CD14-positive monocyte (primary cell): ENCODE results near the gene CDK5RAP3. TPM values are rescaled to one million over a fixed set of nuclear protein-coding genes. Genes with fewer than 3 reads are reported as not detected.
A peak's percentile ranks its signal among the peaks of the same experiment; 100 is the strongest.

ENCODE experiments used
- DNase-seq, 3 donors: peaks; one replicate each; pipeline ENCODE4 v3.0.0-alpha.2; 2011 to 2022
- H2AFZ ChIP-seq: 2 replicates; pipeline ENCODE4 v1.6.0; 2012; ENCODE audit warnings: mild to moderate bottlenecking, low read depth, low read length, inconsistent platforms; ENCODE audit not compliant: insufficient read depth, poor library complexity, severe bottlenecking
- H3K27ac ChIP-seq, 2 donors: 1 replicate in 1 of 2; 2 replicates in 1 of 2; pipeline ENCODE4 v1.5.1; 2012 to 2013; ENCODE audit warnings: low read length in 2 of 2, control low read depth in 1 of 2, inconsistent platforms in 1 of 2, low read depth in 1 of 2, mild to moderate bottlenecking in 1 of 2
- H3K27me3 ChIP-seq, 2 donors: one replicate each; pipeline versions ENCODE4 v1.6.0 to v1.6.1; 2011 to 2013; ENCODE audit warnings: low read length in 2 of 2; ENCODE audit not compliant: control insufficient read depth in 2 of 2, insufficient read depth in 2 of 2
- H3K36me3 ChIP-seq, 2 donors: replicated peaks in 1 of 2; 1 replicate in 1 of 2; 2 replicates in 1 of 2; pipeline versions ENCODE4 v1.5.1 to v1.6.1; 2012 to 2013; ENCODE audit warnings: low read length in 2 of 2, control low read depth in 1 of 2, inconsistent platforms in 1 of 2, mild to moderate bottlenecking in 1 of 2; ENCODE audit not compliant: insufficient read depth in 2 of 2, control insufficient read depth in 1 of 2
- H3K4me1 ChIP-seq, 2 donors: 1 replicate in 1 of 2; 2 replicates in 1 of 2; pipeline versions ENCODE4 v1.5.1 to v1.6.1; 2012 to 2013; ENCODE audit warnings: low read length in 2 of 2, control low read depth in 1 of 2, inconsistent platforms in 1 of 2, mild to moderate bottlenecking in 1 of 2, moderate library complexity in 1 of 2; ENCODE audit not compliant: insufficient read depth in 2 of 2, control insufficient read depth in 1 of 2
- H3K4me2 ChIP-seq: replicated peaks from 2 replicates; pipeline ENCODE3; 2012; ENCODE audit warnings: low read length, moderate library complexity, mild to moderate bottlenecking; ENCODE audit not compliant: poor library complexity, severe bottlenecking; ENCODE audit errors: extremely low read depth
- H3K4me3 ChIP-seq, 3 experiments: fragments of 200-600 bp in 1 of 3; sonication (generic) in 1 of 3; replicated peaks in 1 of 3; 1 replicate in 2 of 3; 2 replicates in 1 of 3; pipeline ENCODE4 v1.5.1; 2011 to 2013; ENCODE audit warnings: low read length in 3 of 3, mild to moderate bottlenecking in 3 of 3, control low read depth in 2 of 3, low read depth in 2 of 3, inconsistent platforms in 1 of 3, moderate library complexity in 1 of 3
- H3K79me2 ChIP-seq: 2 replicates; pipeline ENCODE4 v1.6.0; 2012; ENCODE audit warnings: mild to moderate bottlenecking, control low read depth, inconsistent platforms, low read length, moderate library complexity; ENCODE audit not compliant: insufficient read depth
- H3K9ac ChIP-seq: 2 replicates; pipeline ENCODE4 v1.6.0; 2017; ENCODE audit warnings: low read length, mild to moderate bottlenecking; ENCODE audit not compliant: insufficient read depth, poor library complexity, severe bottlenecking
- H3K9me3 ChIP-seq, 2 donors: replicated peaks in 1 of 2; 1 replicate in 1 of 2; 2 replicates in 1 of 2; pipeline versions ENCODE4 v1.5.1 to v1.6.1; 2012 to 2013; ENCODE audit warnings: low read length in 2 of 2, control low read depth in 1 of 2; ENCODE audit not compliant: control insufficient read depth in 1 of 2, insufficient read depth in 1 of 2
- H4K20me1 ChIP-seq: 2 replicates; pipeline ENCODE4 v1.6.0; 2012; ENCODE audit warnings: mild to moderate bottlenecking, low read length, control low read depth, moderate library complexity; ENCODE audit not compliant: insufficient read depth
- H3K27ac Mint-ChIP-seq, 7 donors: one replicate each; pipeline ENCODE4 v1.8.0; 2020; ENCODE audit warnings: mild to moderate bottlenecking in 7 of 7, mixed read lengths in 7 of 7, moderate library complexity in 6 of 7, inconsistent platforms in 2 of 7
- H3K27me3 Mint-ChIP-seq, 3 donors: one replicate each; pipeline ENCODE4 v1.8.0; 2021 to 2022; ENCODE audit warnings: low read depth in 3 of 3, mild to moderate bottlenecking in 3 of 3, mixed read lengths in 3 of 3, moderate library complexity in 3 of 3, inconsistent platforms in 1 of 3
- H3K36me3 Mint-ChIP-seq, 2 donors: one replicate each; pipeline ENCODE4 v1.8.0; 2020; ENCODE audit warnings: mixed read lengths in 2 of 2, inconsistent platforms in 1 of 2, mild to moderate bottlenecking in 1 of 2
- H3K4me1 Mint-ChIP-seq: one replicate; pipeline ENCODE4 v1.8.0; 2020; ENCODE audit warnings: mild to moderate bottlenecking, mixed read lengths
- H3K4me3 Mint-ChIP-seq, 2 donors: one replicate each; pipeline ENCODE4 v1.8.0; 2020; ENCODE audit warnings: mild to moderate bottlenecking in 2 of 2, mixed read lengths in 2 of 2, moderate library complexity in 1 of 2
- H3K9me3 Mint-ChIP-seq, 7 donors: one replicate each; pipeline ENCODE4 v1.8.0; 2020 to 2022; ENCODE audit warnings: mixed read lengths in 7 of 7, mild to moderate bottlenecking in 6 of 7, moderate library complexity in 6 of 7, inconsistent platforms in 2 of 7
- WGBS: methylation state at CpG from one replicate; pipeline ENCODE4 v1.1.5; 2013; ENCODE audit warnings: missing lambda C conversion rate; ENCODE audit not compliant: insufficient coverage; 5-methylcytosine and 5-hydroxymethylcytosine counted together
- intact Hi-C, 2 donors: fragments of 100-400 bp; cut with micrococcal nuclease; formaldehyde crosslinking; loops; one replicate each; pipeline versions ENCODE4 v1.15.0 to v1.15.1; 2023
- polyA plus RNA-seq, 3 donors: library from polyadenylated mRNA; depleted of rRNA in 1 of 3; unstranded in 2 of 3; stranded (reverse) in 1 of 3; fragments of 300-500 nt in 2 of 3; fragments of >200 nt in 1 of 3; fragmentation: Illumina TruSeq in 2 of 3; gene quantifications; 1 replicate in 2 of 3; 2 replicates in 1 of 3; pipeline ENCODE4 v1.2.3, GENCODE V29; 2012 to 2021
- TF ChIP-seq, protein P1 (sequence below): fragments of 200-600 bp; IDR thresholded peaks from one replicate; pipeline ENCODE4 v1.8.0; 2022; ENCODE audit warnings: antibody characterized with exemption, mild to moderate bottlenecking

The CDK5RAP3 gene
- polyA plus RNA-seq, 3 donors = 86.1 to 782 (median 94.4) TPM

DNA sequence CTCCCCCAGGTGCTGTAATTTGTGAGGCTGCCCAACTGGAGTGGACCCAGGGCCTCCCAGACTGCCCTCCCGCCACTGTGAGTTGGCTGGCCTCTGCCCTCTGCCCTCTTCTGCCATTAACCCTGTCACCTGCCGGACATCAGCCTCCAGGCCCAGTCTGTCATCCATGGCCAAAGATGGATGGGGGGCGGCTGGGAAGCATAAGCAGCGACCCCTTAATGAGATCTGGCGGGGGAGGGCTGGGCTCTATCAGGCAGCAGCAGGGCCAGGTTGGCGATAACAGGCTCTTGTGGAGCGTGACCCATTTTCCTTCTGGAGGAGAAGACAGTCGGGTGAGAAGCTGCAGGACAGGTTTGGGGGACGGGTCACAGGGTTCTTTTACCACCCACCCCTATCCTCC, 25.3 kb downstream of the CDK5RAP3 start:
- H3K36me3 ChIP-seq = no peaks in the 10 kb centered on the region
- 87% methylated on average over 5 of the region's 9 CpGs for WGBS
- H4K20me1 ChIP-seq = no peaks in the 10 kb centered on the region
- H3K4me2 ChIP-seq = no peak overlapping the region
- peaks cover 21% of the 10 kb centered on the region for H3K4me1 Mint-ChIP-seq
- peaks cover 0 to 1% of the 10 kb centered on the region in 2 donors for H3K36me3 Mint-ChIP-seq
- no peak overlapping the region for H3K27ac ChIP-seq
- H3K4me1 ChIP-seq = peaks cover 23 to 27% of the 10 kb centered on the region in 2 donors
- no peaks in the 10 kb centered on the region for H3K9me3 ChIP-seq
- no peak for DNase-seq
- no peak overlapping the region for H3K9ac ChIP-seq
- no peaks in the 10 kb centered on the region for H3K27me3 ChIP-seq
- no peak overlapping the region for H3K27ac Mint-ChIP-seq
- H2AFZ ChIP-seq = no peak overlapping the region
- intact Hi-C loops = no loop called here
- H3K4me3 ChIP-seq = no peak overlapping the region
- H3K27me3 Mint-ChIP-seq = peaks cover 2 to 7% (median 4%) of the 10 kb centered on the region in 3 donors
- no peaks in the 10 kb centered on the region for H3K9me3 Mint-ChIP-seq
- H3K4me3 Mint-ChIP-seq = no peak overlapping the region
- no peaks in the 10 kb centered on the region for H3K79me2 ChIP-seq
- TF ChIP-seq, protein P1, sequence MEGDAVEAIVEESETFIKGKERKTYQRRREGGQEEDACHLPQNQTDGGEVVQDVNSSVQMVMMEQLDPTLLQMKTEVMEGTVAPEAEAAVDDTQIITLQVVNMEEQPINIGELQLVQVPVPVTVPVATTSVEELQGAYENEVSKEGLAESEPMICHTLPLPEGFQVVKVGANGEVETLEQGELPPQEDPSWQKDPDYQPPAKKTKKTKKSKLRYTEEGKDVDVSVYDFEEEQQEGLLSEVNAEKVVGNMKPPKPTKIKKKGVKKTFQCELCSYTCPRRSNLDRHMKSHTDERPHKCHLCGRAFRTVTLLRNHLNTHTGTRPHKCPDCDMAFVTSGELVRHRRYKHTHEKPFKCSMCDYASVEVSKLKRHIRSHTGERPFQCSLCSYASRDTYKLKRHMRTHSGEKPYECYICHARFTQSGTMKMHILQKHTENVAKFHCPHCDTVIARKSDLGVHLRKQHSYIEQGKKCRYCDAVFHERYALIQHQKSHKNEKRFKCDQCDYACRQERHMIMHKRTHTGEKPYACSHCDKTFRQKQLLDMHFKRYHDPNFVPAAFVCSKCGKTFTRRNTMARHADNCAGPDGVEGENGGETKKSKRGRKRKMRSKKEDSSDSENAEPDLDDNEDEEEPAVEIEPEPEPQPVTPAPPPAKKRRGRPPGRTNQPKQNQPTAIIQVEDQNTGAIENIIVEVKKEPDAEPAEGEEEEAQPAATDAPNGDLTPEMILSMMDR = no peak

DNA sequence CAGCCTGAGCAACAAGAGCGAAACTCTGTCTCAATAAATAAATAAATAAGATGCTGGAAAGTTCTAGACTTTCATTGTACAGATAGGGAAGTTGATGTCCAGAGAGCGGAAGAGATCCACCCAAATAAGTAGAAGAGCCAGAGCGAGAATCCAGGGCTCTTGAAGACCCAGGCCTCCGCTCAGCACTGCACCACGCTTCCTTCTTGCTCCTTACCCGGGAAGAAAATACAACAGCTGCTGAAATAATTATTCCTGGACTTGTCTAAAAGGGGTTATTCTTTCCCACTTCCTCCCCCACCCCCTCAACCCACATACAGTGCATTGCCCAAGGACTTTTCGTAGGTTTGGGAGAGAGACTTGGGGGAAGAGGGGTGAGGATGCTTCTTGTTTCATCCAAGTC, 26.7 kb downstream of the CDK5RAP3 start:
- Histone ChIP-seq H3K27me3 (no peaks in the 10 kb centered on the region), H2AFZ (no peak overlapping the region), H3K27ac (peak overlapping the region in 1 of 2 donors; percentile 2), H3K79me2 (no peaks in the 10 kb centered on the region), H4K20me1 (no peaks in the 10 kb centered on the region), H3K9ac (no peak overlapping the region), H3K9me3 (no peaks in the 10 kb centered on the region), H3K4me1 (peaks cover 37 to 41% of the 10 kb centered on the region in 2 donors), H3K4me3 (no peak overlapping the region), H3K36me3 (no peaks in the 10 kb centered on the region), H3K4me2 (no peak overlapping the region)
- intact Hi-C loops = no loop called here
- H3K36me3 Mint-ChIP-seq = peaks cover 0 to 1% of the 10 kb centered on the region in 2 donors
- peak overlapping the region; percentile 54 to 87 (median 78) for H3K27ac Mint-ChIP-seq
- TF ChIP-seq, protein P1 = no peak
- DNase-seq = peak in 2 of 3 donors; percentile 21 to 23
- no peaks in the 10 kb centered on the region for H3K9me3 Mint-ChIP-seq
- H3K27me3 Mint-ChIP-seq = peaks cover 2 to 6% (median 3%) of the 10 kb centered on the region in 3 donors
- peaks cover 34% of the 10 kb centered on the region for H3K4me1 Mint-ChIP-seq
- H3K4me3 Mint-ChIP-seq = no peak overlapping the region
- WGBS = no CpG with 5 or more reads among the region's 7 CpGs
